ENCODE results near the gene RBM25.
A peak's percentile ranks its signal among the peaks of the same experiment; 100 is the strongest.
"Not testable (repeated sequence)": the region's sequence is repeated elsewhere in the genome, so short reads cannot be mapped to it uniquely, and the experiment has no call there.

The RBM25 gene

DNA sequence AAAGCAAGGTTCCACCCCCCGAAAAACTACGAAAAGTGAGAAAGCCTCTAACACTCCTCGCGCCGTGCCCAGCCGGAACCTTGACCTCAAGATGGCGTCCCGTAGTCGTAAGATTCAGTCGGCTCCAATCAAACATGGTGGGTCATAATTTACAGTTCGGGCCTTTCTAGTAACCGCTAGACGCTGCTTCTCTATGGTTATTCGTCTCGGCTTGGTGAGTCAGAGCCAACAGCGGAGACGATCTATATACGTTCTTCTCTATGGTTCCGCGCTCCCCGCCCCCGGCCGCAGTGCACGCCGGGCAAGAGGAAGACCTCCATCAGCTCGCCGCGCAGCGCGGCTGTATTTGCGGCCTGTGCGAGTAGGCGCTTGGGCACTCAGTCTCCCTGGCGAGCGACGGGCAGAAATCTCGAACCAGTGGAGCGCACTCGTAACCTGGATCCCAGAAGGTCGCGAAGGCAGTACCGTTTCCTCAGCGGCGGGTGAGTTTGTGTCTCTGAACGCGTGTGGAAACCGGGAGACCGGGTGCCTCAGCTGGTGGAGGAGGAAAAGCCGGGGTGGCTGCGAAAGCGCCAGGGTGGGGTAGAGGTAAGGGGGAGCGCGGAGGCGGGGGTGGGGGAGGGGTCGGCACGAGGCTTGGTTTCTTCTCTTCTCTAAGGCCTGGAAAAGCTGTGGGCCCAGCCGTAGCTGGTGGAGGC is at the start of gene RBM25:
Gene RBM25, plus strand, starts transcription at position 311 of the 698 bp plus-strand sequence. CDS start 13,108 bp downstream, outside the sequence.
- peak; percentile 98 for DNase-seq (ENCODE audit: low read depth, low spot score)

- DNase-seq (ENCODE audit: low read depth, low spot score) = not testable (repeated sequence)
Observed at GRCh38 chr14:73011189-73011588, 47.1 kb upstream of the RBM25 start.

DNA sequence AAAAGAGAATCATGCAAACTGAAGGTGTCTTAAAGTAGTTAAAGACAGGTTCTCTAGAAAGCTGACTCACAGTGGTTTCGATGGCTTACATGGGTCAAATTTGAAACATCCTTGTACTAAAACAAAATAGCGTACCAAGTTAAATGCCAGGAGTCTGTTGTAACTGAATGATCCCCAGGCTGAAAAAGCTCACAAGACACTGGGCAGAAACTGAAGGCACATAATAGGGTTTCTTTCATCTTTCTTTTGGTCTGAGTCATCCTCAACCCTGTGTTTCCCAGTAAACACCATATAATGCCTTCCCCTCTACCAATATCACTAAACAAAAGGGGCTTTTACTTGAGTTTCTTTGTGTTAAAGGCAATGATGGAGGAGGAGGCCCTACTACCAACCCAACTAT is 44.2 kb upstream of the RBM25 start:
- no peak for DNase-seq (ENCODE audit: low read depth, low spot score)

DNA sequence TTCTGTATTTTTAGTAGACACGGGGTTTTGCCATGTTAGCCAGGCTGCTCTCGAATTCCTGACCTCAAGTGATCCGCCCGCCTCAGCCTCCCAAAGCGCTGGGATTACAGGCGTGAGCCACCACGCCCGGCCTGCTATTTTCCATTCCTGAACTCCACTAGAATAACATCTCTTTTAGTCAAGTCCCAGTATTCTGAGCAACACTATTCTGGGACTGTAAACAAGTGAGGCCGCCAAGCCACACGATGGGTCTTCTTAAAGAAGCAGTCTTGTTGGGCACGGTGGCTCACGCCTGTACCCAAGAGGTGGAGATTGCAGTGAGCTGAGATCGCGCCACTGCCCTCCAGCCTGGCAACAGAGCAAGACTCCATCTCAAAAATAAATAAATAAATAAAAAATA is 42.8 kb upstream of the RBM25 start:
- not testable (repeated sequence) for DNase-seq (ENCODE audit: low read depth, low spot score)

- DNase-seq (ENCODE audit: low read depth, low spot score) = not testable (repeated sequence)
Observed at GRCh38 chr14:73016011-73016410, 42.3 kb upstream of the RBM25 start.

GRCh38 chr14:73022051-73022450 is 36.3 kb upstream of the RBM25 start:
- DNase-seq (ENCODE audit: low read depth, low spot score) = no peak

DNA sequence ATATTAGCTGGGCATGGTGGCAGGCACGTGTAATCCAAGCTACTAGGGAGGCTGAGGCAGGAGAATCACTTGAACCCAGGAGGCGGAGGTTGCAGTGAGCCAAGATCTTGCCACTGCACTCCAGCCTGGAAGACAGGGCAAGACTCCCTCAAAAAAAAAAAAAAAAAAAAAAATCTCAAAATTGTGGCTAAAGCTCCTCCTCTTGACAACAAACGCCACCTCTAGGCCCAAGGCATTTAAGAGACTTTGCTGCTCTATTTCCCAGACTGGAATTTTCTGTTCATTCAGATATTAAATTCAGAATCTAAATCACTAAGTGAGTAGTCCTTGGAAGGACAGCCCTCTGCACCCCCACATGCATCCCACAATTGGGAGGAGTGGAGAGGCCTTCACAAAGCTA is 32.8 kb upstream of the RBM25 start:
- no peak for DNase-seq (ENCODE audit: low read depth, low spot score)

DNA sequence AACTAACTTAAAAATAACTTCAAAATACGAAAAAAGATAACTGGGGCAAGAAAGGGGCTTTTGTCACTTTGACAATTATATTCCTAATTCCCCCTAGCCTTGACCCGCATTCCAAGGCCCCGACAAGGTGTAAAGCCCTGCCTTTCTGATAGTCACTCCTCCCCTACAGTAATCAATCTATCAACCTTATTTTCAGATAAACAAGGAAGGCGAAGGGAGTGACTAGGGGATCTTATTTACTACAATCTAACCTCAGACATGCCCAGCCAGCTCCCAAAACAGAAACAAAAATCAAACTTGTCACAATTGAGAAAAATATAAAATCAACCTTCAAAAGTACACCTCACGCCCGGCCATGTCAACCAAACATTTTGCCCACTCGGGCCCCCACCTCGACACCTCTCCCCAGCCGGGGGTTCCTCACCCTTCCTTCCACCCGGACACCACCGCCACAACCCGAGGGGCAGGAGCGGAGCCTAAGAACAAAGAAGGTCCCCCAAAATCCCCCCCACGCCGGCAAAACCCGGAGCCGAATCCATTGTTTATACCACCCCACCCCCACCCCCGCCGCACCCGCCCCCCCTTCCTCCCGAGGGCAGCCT is 32.0 kb upstream of the RBM25 start:
- DNase-seq (ENCODE audit: low read depth, low spot score) = no peak

- DNase-seq (ENCODE audit: low read depth, low spot score) = peak; percentile 99
Observed at GRCh38 chr14:73026845-73027542, 31.3 kb upstream of the RBM25 start, which contains the start of gene ZFYVE1. TSS of gene ZFYVE1 (minus strand) at chr14:73027106. CDS start at chr14:73024508, 2,598 bp downstream.

DNA sequence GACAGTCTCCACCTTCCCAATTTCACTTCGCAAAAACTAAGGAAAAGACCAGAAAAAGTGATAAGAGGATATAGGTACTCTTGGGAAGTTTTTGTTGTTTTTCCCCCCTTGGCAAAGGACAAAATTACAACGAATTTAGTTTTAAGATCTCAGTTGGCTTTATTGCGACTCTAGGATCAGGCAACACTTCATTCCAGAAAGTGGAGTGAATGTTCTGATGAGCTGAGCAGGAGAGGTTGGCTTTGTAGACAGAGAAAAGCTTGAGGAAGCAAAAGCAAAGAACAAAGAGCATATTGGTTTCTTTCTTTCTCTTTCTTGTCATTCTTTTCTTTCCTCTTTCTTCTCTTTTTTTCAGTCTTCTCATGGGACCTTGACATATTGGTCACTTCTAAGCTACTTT is 30.8 kb upstream of the RBM25 start:
- no peak for DNase-seq (ENCODE audit: low read depth, low spot score)

DNA sequence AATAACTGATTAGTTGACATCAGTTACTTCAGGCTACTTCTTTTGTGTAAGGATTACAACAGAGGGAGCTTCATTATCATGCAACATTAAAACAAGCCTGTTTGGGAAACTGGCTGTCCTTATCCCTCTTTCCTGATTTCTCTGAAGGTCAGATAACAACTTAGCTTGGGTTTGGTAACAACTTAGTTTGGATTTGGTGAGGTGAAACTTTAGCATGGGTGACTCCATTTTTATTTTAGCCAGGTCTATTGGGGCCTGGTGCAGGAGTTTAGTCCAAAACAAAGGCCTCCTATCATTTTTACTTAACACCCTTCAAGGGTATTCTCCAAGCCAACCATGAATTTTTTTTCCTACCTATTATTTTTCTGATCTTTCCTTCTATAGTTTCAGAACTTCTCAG is 30.4 kb upstream of the RBM25 start:
- no peak for DNase-seq (ENCODE audit: low read depth, low spot score)

DNA sequence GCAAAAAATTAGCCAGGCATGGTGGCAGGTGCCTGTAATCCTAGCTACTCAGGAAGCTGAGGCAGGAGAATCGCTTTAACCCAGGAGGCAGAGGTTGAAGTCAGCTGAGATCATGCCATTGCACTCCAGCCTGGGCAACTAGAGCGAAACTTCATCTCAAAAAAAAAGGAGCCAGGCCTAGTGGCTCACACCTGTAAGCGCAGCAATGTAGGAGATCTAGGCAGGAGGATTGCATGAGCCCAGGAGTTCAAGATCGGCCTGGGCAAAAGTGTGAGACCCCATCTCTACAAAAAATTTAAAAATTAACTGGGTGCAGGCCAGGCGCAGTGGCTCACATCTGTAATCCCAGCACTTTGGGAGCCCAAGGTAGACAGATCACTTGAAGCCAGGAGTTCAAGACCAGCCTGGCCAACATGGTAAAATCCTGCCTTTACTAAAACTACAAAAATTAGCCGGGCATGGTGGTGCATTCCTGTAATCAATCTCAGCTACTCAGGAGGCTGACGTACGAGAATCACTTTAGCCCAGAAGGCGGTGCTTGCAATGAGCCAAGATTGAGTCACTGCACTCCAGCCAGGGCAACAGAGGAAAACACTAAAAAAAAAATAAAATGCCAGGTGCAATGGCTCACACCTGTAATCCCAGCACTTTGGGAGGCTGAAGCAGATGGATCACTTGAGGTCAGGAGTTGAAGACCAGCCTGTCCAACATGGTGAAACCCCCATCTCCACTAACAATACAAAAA is 21.5 kb upstream of the RBM25 start:
- DNase-seq (ENCODE audit: low read depth, low spot score) = not testable (repeated sequence)

- DNase-seq (ENCODE audit: low read depth, low spot score) = no peak
Observed at GRCh38 chr14:73047808-73048207, 10.5 kb upstream of the RBM25 start.

DNA sequence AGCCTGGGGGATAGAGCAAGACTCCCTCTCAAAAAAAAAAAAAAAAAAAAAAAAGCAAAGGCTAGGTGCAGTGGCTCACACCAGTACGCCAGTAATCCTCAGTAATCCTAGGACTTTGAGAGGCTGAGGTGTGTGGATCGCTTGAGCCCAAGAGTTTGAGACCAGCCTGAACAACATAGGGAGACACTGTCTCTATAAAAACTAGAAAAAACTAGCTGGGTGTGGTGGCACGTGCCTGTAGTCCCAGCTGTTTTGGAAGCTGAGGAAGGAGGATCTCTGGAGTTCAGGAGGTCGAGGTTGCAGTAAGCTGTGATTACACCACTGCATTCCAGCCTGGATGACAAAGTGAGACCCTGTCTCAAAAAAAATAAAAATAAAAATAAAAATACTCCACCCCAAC is 8.9 kb upstream of the RBM25 start:
- DNase-seq (ENCODE audit: low read depth, low spot score) = peak; percentile 56

GRCh38 chr14:73055251-73055650 is 3.1 kb upstream of the RBM25 start:
- no peak for DNase-seq (ENCODE audit: low read depth, low spot score)

GRCh38 chr14:73057944-73058223 is 450 bp upstream of the RBM25 start:
- no peak for DNase-seq (ENCODE audit: low read depth, low spot score)

DNA sequence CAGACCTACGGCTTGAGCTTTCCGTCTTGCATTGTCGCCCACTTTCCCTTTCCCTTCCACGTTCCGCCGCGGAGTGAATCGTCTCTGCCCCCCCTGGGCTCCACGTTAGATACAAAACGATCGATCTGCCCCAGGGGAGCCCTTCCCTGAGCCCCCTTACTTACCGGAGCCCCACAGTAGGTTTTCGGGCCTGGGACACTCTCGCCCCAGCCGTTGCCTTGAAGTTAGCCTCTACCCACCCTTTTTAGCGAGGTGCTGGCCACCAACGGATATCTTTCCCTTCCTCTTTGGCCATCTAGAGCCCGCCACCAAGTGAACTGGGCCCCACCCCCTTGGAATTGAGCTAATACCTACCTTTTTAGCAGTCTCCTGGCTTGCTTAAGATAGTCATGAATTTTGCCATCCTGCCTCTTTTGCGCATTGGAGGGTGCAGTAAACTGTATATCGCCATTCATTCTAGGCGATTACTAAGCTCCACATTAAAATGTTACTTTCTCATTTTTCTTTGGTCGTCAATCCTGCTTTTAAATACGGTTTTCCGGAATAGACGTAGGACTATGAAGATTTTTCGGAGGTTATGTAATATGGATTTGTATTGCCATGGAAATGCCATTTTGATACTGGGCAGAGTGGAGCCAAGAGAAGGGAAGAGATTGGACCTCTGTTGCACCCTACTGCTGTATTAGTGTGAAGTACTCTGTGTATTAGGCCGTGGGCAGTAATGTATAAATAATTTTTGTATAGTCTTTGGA is 764 bp downstream of the RBM25 start:
- DNase-seq (ENCODE audit: low read depth, low spot score) = peak; percentile 56

DNA sequence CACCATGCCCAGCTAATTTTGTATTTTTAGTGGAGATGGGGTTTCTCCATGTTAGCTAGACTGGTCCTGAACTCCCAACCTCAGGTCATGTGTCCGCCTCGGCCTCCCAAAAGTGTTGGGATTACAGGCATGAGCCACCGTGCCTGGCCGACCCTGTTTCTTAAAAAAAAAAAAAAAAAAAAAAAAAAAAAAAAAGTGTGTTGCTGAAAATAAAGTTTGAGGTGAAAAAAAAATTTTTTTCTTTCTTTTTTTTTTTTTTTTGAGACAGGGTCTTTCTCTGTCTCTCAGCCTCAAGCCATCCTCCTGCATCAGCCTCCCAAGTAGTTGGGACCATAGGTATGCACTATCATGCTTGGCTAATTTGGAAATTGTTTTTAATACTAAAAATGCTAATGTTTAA is 11.3 kb downstream of the RBM25 start:
- no peak for DNase-seq (ENCODE audit: low read depth, low spot score)

DNA sequence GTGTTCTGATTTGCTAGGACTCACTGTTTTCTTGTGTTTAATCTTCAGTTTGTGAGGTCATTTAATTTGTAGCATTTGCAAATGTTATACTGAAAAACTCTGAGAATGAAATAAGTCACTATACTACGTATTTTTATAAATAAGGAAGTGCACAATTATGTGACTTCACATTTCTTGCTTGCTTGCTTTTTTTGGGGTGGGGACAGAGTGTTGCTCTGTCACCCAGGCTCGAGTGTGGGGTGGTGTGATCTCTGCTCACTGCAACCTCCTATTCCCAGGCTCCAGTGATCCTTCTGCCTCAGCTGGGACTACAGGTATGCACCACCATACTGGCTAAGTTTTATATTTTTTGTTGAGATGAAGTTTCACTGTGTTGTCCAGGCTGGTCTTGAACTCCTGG is 32.7 kb downstream of the RBM25 start:
- no peak for DNase-seq (ENCODE audit: low read depth, low spot score)

GRCh38 chr14:73097421-73097820 is 39.1 kb downstream of the RBM25 start:
- DNase-seq (ENCODE audit: low read depth, low spot score) = no peak

DNA sequence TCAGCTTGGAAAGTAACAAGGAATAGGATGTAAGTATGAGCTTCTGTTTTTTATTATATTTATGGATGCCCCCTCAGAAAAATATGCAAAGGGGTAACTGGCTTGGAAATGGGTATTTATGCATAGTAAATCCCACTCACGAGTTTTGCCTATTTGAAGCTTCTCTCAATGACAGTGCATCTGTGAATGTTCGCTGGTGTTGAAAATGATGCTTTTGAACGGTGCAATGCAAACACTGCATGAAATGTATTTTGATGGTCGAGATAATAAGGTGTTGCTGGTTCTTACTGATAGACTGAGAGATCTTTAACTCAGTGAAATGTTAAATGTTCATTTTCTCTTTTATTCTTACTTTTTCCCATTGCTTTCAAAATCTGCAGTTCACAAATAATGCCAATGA is 42.0 kb downstream of the RBM25 start:
- no peak for DNase-seq (ENCODE audit: low read depth, low spot score)
